GM23338 (cell line): ENCODE data around the gene RSL1D1.

ENCODE experiments used
- CREB1 ChIP-seq: fragments of 250-450 bp; sonication (Bioruptor Pico); IDR thresholded peaks from 2 replicates; pipeline ENCODE4 v1.5.0; 2020; ENCODE audit warnings: low read depth, mild to moderate bottlenecking, moderate library complexity
- ETS1 ChIP-seq: IDR thresholded peaks from 2 replicates; pipeline ENCODE4 v1.6.1; 2016; ENCODE audit warnings: antibody characterized with exemption
- EZH2 ChIP-seq: fragments of 200-600 bp; sonication (generic); IDR thresholded peaks from one replicate; pipeline ENCODE4 v1.8.0; 2017; ENCODE audit warnings: antibody characterized with exemption, mild to moderate bottlenecking, low read depth; ENCODE audit not compliant: unreplicated experiment
- EZH2phosphoT487 ChIP-seq: fragments of 200-600 bp; sonication (generic); IDR thresholded peaks from one replicate; pipeline ENCODE4 v1.8.1; 2018; ENCODE audit warnings: antibody characterized with exemption; ENCODE audit not compliant: unreplicated experiment
- JUNB ChIP-seq: IDR thresholded peaks from one replicate; pipeline ENCODE4 v1.6.1; 2016; ENCODE audit warnings: antibody characterized with exemption; ENCODE audit not compliant: unreplicated experiment
- NANOG ChIP-seq: IDR thresholded peaks from 2 replicates; pipeline ENCODE4 v1.6.1; 2016; ENCODE audit warnings: antibody characterized with exemption, borderline replicate concordance
- POLR2AphosphoS5 ChIP-seq: IDR thresholded peaks from 2 replicates; pipeline ENCODE4 v1.6.1; 2016; ENCODE audit warnings: antibody characterized with exemption, low read depth
- REST ChIP-seq: IDR thresholded peaks from one replicate; pipeline ENCODE4 v1.6.1; 2018; ENCODE audit warnings: antibody characterized with exemption; ENCODE audit not compliant: unreplicated experiment
- STAT1 ChIP-seq: IDR thresholded peaks from one replicate; pipeline ENCODE4 v1.6.1; 2016; ENCODE audit warnings: antibody characterized with exemption; ENCODE audit not compliant: unreplicated experiment
- ZNF114 ChIP-seq: fragments of 250-450 bp; sonication (Bioruptor Pico); IDR thresholded peaks from 2 replicates; pipeline ENCODE4 v1.5.0; 2020; ENCODE audit warnings: mild to moderate bottlenecking, moderate library complexity
- ZNF331 ChIP-seq: fragments of 250-450 bp; sonication (Bioruptor Pico); IDR thresholded peaks from 2 replicates; pipeline ENCODE4 v1.5.0; 2020; ENCODE audit warnings: low read depth, mild to moderate bottlenecking, moderate library complexity
- TF ChIP-seq, protein P1 (sequence below), 2 experiments: fragments of 200-600 bp in 1 of 2; sonication (generic) in 1 of 2; conservative IDR thresholded peaks; 2 replicates each; pipeline versions ENCODE4 v1.5.1 to v1.6.1; 2016 to 2017; ENCODE audit warnings: antibody characterized with exemption in 2 of 2, low read depth in 2 of 2, mild to moderate bottlenecking in 2 of 2, moderate library complexity in 1 of 2
- TF ChIP-seq, protein P2 (sequence below): fragments of 250-450 bp; sonication (Bioruptor Pico); IDR thresholded peaks from 2 replicates; pipeline ENCODE4 v1.5.0; 2020; ENCODE audit warnings: mild to moderate bottlenecking, moderate library complexity

DNA sequence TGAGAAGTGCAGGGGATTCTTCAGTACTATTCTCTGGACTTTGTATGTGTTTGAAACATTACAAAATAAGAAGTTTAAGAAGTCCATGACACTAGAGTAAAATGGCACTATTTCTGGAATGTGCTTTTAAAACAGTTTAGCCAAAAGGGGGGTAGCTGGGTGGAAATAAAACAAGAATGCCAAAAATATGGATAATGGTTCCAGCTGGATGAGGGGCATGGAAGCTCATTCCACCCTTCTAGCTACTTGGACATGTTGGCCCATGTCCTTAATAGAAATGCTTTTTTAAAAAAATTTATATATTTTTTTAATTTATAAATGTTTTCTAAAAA, 67.3 kb downstream of the RSL1D1 start:
- TF ChIP-seq, protein P1, sequence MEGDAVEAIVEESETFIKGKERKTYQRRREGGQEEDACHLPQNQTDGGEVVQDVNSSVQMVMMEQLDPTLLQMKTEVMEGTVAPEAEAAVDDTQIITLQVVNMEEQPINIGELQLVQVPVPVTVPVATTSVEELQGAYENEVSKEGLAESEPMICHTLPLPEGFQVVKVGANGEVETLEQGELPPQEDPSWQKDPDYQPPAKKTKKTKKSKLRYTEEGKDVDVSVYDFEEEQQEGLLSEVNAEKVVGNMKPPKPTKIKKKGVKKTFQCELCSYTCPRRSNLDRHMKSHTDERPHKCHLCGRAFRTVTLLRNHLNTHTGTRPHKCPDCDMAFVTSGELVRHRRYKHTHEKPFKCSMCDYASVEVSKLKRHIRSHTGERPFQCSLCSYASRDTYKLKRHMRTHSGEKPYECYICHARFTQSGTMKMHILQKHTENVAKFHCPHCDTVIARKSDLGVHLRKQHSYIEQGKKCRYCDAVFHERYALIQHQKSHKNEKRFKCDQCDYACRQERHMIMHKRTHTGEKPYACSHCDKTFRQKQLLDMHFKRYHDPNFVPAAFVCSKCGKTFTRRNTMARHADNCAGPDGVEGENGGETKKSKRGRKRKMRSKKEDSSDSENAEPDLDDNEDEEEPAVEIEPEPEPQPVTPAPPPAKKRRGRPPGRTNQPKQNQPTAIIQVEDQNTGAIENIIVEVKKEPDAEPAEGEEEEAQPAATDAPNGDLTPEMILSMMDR (conservative IDR thresholded peaks at IDR 0.05; ENCODE audit: low read depth in 2 of 2) = no peak
- TF ChIP-seq EZH2phosphoT487 (no peak), EZH2 (no peak), JUNB (no peak), POLR2AphosphoS5 (no peak), ETS1 (no peak), REST (no peak), STAT1 (no peak), CREB1 (CRISPR knock-in tag) (no peak), ZNF114 (CRISPR knock-in tag) (no peak), ZNF331 (CRISPR knock-in tag) (no peak), NANOG (no peak)
- TF ChIP-seq, protein P2, sequence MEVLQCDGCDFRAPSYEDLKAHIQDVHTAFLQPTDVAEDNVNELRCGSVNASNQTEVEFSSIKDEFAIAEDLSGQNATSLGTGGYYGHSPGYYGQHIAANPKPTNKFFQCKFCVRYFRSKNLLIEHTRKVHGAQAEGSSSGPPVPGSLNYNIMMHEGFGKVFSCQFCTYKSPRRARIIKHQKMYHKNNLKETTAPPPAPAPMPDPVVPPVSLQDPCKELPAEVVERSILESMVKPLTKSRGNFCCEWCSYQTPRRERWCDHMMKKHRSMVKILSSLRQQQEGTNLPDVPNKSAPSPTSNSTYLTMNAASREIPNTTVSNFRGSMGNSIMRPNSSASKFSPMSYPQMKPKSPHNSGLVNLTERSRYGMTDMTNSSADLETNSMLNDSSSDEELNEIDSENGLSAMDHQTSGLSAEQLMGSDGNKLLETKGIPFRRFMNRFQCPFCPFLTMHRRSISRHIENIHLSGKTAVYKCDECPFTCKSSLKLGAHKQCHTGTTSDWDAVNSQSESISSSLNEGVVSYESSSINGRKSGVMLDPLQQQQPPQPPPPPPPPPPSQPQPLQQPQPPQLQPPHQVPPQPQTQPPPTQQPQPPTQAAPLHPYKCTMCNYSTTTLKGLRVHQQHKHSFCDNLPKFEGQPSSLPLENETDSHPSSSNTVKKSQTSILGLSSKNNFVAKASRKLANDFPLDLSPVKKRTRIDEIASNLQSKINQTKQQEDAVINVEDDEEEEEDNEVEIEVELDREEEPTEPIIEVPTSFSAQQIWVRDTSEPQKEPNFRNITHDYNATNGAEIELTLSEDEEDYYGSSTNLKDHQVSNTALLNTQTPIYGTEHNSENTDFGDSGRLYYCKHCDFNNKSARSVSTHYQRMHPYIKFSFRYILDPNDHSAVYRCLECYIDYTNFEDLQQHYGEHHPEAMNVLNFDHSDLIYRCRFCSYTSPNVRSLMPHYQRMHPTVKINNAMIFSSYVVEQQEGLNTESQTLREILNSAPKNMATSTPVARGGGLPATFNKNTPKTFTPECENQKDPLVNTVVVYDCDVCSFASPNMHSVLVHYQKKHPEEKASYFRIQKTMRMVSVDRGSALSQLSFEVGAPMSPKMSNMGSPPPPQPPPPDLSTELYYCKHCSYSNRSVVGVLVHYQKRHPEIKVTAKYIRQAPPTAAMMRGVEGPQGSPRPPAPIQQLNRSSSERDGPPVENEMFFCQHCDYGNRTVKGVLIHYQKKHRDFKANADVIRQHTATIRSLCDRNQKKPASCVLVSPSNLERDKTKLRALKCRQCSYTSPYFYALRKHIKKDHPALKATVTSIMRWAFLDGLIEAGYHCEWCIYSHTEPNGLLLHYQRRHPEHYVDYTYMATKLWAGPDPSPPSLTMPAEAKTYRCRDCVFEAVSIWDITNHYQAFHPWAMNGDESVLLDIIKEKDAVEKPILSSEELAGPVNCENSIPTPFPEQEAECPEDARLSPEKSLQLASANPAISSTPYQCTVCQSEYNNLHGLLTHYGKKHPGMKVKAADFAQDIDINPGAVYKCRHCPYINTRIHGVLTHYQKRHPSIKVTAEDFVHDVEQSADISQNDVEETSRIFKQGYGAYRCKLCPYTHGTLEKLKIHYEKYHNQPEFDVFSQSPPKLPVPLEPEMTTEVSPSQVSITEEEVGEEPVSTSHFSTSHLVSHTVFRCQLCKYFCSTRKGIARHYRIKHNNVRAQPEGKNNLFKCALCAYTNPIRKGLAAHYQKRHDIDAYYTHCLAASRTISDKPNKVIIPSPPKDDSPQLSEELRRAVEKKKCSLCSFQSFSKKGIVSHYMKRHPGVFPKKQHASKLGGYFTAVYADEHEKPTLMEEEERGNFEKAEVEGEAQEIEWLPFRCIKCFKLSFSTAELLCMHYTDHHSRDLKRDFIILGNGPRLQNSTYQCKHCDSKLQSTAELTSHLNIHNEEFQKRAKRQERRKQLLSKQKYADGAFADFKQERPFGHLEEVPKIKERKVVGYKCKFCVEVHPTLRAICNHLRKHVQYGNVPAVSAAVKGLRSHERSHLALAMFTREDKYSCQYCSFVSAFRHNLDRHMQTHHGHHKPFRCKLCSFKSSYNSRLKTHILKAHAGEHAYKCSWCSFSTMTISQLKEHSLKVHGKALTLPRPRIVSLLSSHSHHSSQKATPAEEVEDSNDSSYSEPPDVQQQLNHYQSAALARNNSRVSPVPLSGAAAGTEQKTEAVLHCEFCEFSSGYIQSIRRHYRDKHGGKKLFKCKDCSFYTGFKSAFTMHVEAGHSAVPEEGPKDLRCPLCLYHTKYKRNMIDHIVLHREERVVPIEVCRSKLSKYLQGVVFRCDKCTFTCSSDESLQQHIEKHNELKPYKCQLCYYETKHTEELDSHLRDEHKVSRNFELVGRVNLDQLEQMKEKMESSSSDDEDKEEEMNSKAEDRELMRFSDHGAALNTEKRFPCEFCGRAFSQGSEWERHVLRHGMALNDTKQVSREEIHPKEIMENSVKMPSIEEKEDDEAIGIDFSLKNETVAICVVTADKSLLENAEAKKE (CRISPR knock-in tag) = no peak
